Stomach (tissue), 9 donors: Measurements from ENCODE around the gene ALG8. TPM values are rescaled to one million over a fixed set of nuclear protein-coding genes. Genes with fewer than 3 reads are reported as not detected.
A peak's percentile ranks its signal among the peaks of the same experiment; 100 is the strongest.
"Not testable (repeated sequence)": the region's sequence is repeated elsewhere in the genome, so short reads cannot be mapped to it uniquely, and the experiment has no call there.

Source experiments
- DNase-seq, 2 donors: peaks; one replicate each; pipeline versions ENCODE4 v3.0.0 to v3.0.0-alpha.2; 2013 to 2019
- H3K27ac ChIP-seq, 5 donors: fragments of 200-600 bp in 4 of 5; sonication (generic) in 4 of 5; one replicate each; pipeline ENCODE4 v1.5.1; 2013 to 2019; ENCODE audit warnings: mild to moderate bottlenecking in 1 of 5, moderate library complexity in 1 of 5
- H3K27me3 ChIP-seq, 3 donors: fragments of 200-600 bp; sonication (generic); one replicate each; pipeline ENCODE4 v1.5.1; 2017 to 2019; ENCODE audit warnings: mixed run types in 1 of 3
- H3K36me3 ChIP-seq, 4 donors: fragments of 200-600 bp; sonication (generic); 1 replicate in 3 of 4; 2 replicates in 1 of 4; pipeline ENCODE4 v1.5.1; 2016 to 2019
- H3K4me1 ChIP-seq, 4 donors: fragments of 200-600 bp; sonication (generic); one replicate each; pipeline ENCODE4 v1.5.1; 2016 to 2019
- H3K4me3 ChIP-seq, 4 donors: fragments of 200-600 bp; sonication (generic) in 3 of 4; one replicate each; pipeline ENCODE4 v1.5.1; 2016 to 2019; ENCODE audit warnings: mild to moderate bottlenecking in 1 of 4
- H3K9me3 ChIP-seq, 4 donors: fragments of 200-600 bp; sonication (generic); one replicate each; pipeline ENCODE4 v1.5.1; 2016 to 2019
- CTCF ChIP-seq, 7 experiments: fragments of 450-650 bp in 4 of 7; fragments of 200-600 bp in 3 of 7; sonication (generic) in 3 of 7; IDR thresholded peaks; one replicate each; pipeline ENCODE4 v1.5.1; 2016 to 2019; ENCODE audit warnings: antibody characterized with exemption in 7 of 7, control low read depth in 2 of 7, mild to moderate bottlenecking in 1 of 7
- EP300 ChIP-seq: sonication (generic); formaldehyde crosslinking; IDR thresholded peaks from one replicate; pipeline ENCODE4 v1.6.1; 2017; ENCODE audit warnings: antibody characterized with exemption
- POLR2A ChIP-seq, 4 donors: fragments of 450-650 bp; IDR thresholded peaks; one replicate each; pipeline ENCODE4 v1.6.1; 2016; ENCODE audit warnings: antibody characterized with exemption in 4 of 4, control low read depth in 2 of 4, mild to moderate bottlenecking in 1 of 4, moderate library complexity in 1 of 4
- POLR2AphosphoS5 ChIP-seq, 3 donors: sonication (generic); formaldehyde crosslinking; IDR thresholded peaks; one replicate each; pipeline ENCODE4 v1.6.1; 2016; ENCODE audit warnings: antibody characterized with exemption in 3 of 3
- WGBS, 5 donors: extraction: QIAGEN DNeasy Blood & Tissue Kit in 3 of 5; methylation state at CpG; one replicate each; pipeline versions ENCODE4 v1.1.5 to v1.1.7; 2013 to 2018; 5-methylcytosine and 5-hydroxymethylcytosine counted together
- intact Hi-C: fragments of 100-400 bp; cut with DNase I; formaldehyde crosslinking; loops from one replicate; pipeline ENCODE4 v1.15.1; 2023; ENCODE audit warnings: low total_unique reads
- polyA plus RNA-seq, 3 donors: library from polyadenylated mRNA; stranded (reverse); fragments of 200-250 nt; gene quantifications; one replicate each; pipeline ENCODE4 v1.2.3, GENCODE V29; 2013
- total RNA-seq, 5 donors: library from RNA; depleted of rRNA; stranded (reverse); fragments of >200 nt; gene quantifications; one replicate each; pipeline versions ENCODE4 v1.1.0 to v1.2.3, GENCODE V29; 2014 to 2016
- donor health status: healthy with polysubstance abuse.
- donor health status: Bipolar disorder and iron deficiency.
- donor health status: healthy.

ALG8 gene
- total and polyA plus RNA-seq, 8 donors, result 3.8 to 58.2 (median 24.5) TPM

GRCh38 chr11:78094250-78094649 is 45.2 kb downstream of the ALG8 start:
- no peak for TF ChIP-seq POLR2A (IDR thresholded peaks at IDR 0.05)
- no peak for TF ChIP-seq CTCF (IDR thresholded peaks at IDR 0.05)
- no peak for TF ChIP-seq POLR2AphosphoS5 (IDR thresholded peaks at IDR 0.05)
- TF ChIP-seq EP300, result no peak
- no peak for DNase-seq
- no peaks in the 10 kb centered on the region for H3K9me3 ChIP-seq
- peaks cover 4 to 24% (median 17%) of the 10 kb centered on the region in 4 donors for H3K36me3 ChIP-seq
- WGBS, 5 donors, result 87 to 94% (median 89%) methylated on average over 2 of the region's 2 CpGs
- no peaks in the 10 kb centered on the region for H3K4me1 ChIP-seq
- intact Hi-C loops, result no loop called here
- no peak overlapping the region for H3K27ac ChIP-seq
- H3K27me3 ChIP-seq, result no peaks in the 10 kb centered on the region
- no peak overlapping the region for H3K4me3 ChIP-seq

GRCh38 chr11:78086521-78087074 is 52.8 kb downstream of the ALG8 start:
- H3K4me3 ChIP-seq, intact Hi-C loops, H3K4me1 ChIP-seq, H3K9me3 ChIP-seq, H3K27ac ChIP-seq, H3K27me3 ChIP-seq, H3K36me3 ChIP-seq, DNase-seq: not testable (repeated sequence)
- WGBS, 5 donors, result 77 to 89% (median 85%) methylated on average over 6 of the region's 6 CpGs

- intact Hi-C loops, result no loop called here
- Histone ChIP-seq H3K9me3 (no peaks in the 10 kb centered on the region), H3K36me3 (no peaks in the 10 kb centered on the region), H3K4me3 (no peak overlapping the region), H3K27me3 (no peaks in the 10 kb centered on the region), H3K27ac (no peak overlapping the region), H3K4me1 (peaks cover 0 to 1% (median 0%) of the 10 kb centered on the region in 4 donors)
- no peak for TF ChIP-seq POLR2AphosphoS5 (IDR thresholded peaks at IDR 0.05)
- no peak for TF ChIP-seq CTCF (IDR thresholded peaks at IDR 0.05)
- TF ChIP-seq POLR2A (IDR thresholded peaks at IDR 0.05), result no peak
- no peak for TF ChIP-seq EP300
- DNase-seq, result no peak
- WGBS, 5 donors, result 60 to 73% (median 65%) methylated on average over 3 of the region's 3 CpGs
These were observed 53.5 kb downstream of the ALG8 start for GRCh38 chr11:78085972-78086371.

DNA sequence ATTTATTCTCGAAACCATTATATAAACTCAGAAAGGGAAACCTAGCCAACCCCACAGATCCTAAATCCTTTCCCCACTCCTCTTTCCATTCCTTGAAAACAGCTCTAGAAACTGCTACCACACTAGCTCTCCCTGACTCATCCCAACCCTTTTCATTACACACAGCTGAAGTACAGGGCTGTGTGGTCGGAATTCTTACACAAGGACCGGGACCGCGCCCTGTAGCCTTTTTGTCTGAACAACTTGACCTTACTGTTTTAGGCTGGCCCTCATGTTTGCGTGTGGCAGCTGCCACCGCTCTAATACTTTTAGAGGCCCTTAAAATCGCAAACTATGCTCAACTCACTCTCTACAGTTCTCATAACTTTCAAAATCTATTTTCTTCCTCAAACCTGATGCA is 54.9 kb downstream of the ALG8 start:
- H3K27ac ChIP-seq, intact Hi-C loops, H3K36me3 ChIP-seq, H3K27me3 ChIP-seq, H3K4me3 ChIP-seq, H3K9me3 ChIP-seq, DNase-seq: not testable (repeated sequence)
- H3K4me1 ChIP-seq, result peaks cover 0 to 12% (median 6%) of the 10 kb centered on the region in 4 donors
- WGBS, 5 donors, result 63 to 77% (median 70%) methylated on average over 8 of the region's 8 CpGs

- WGBS, 5 donors, result 72 to 86% (median 84%) methylated on average over 3 to 4 of the region's 4 CpGs
- TF ChIP-seq EP300, result no peak
- intact Hi-C loops, result no loop called here
These were observed 56.4 kb downstream of the ALG8 start for GRCh38 chr11:78083021-78083420.

GRCh38 chr11:78082146-78082545 is 57.3 kb downstream of the ALG8 start:
- H3K9me3 ChIP-seq, result no peaks in the 10 kb centered on the region
- H3K4me1 ChIP-seq, result peaks cover 20 to 32% (median 24%) of the 10 kb centered on the region in 4 donors
- intact Hi-C loops, result no loop called here
- no peak for DNase-seq
- H3K27me3 ChIP-seq, result no peaks in the 10 kb centered on the region
- 88 to 91% (median 90%) methylated on average over 8 of the region's 8 CpGs for WGBS, 5 donors
- H3K36me3 ChIP-seq, result no peaks in the 10 kb centered on the region
- TF ChIP-seq EP300 (no peak), CTCF (IDR thresholded peaks at IDR 0.05) (no peak), POLR2A (IDR thresholded peaks at IDR 0.05) (no peak), POLR2AphosphoS5 (IDR thresholded peaks at IDR 0.05) (no peak)
- H3K27ac ChIP-seq, result no peak overlapping the region
- H3K4me3 ChIP-seq, result no peak overlapping the region

More at GRCh38 chr11:78083021-78083420, 56.4 kb downstream of the ALG8 start:
- no peak overlapping the region for H3K4me3 ChIP-seq
- H3K36me3 ChIP-seq, result no peaks in the 10 kb centered on the region
- no peaks in the 10 kb centered on the region for H3K9me3 ChIP-seq
- DNase-seq, result peak in 1 of 2 donors; percentile 22
- no peak overlapping the region for H3K27ac ChIP-seq
- peaks cover 12 to 23% (median 15%) of the 10 kb centered on the region in 4 donors for H3K4me1 ChIP-seq
- no peaks in the 10 kb centered on the region for H3K27me3 ChIP-seq
